Measurements from ENCODE around the gene SMIM10L1.

SMIM10L1 gene

DNA sequence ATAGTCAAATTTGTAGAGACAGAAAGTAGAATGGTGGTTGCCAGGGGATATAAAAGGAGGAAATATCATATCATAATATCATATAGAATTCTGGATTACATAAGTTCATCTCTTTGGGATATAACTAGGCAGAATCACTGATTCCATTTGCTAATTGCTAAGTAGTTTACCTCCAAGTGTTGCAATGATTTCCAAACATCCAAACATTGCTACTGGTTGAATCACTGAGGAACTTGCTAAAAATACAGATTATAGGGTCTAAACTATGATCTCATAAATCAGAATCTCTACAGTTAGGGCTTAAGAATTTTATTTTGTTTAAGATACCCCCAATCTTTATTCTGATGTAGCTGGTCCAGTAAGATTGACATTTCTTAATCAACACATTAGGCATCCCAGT is 31.8 kb downstream of the SMIM10L1 start:
- DNase-seq, result no peak

DNA sequence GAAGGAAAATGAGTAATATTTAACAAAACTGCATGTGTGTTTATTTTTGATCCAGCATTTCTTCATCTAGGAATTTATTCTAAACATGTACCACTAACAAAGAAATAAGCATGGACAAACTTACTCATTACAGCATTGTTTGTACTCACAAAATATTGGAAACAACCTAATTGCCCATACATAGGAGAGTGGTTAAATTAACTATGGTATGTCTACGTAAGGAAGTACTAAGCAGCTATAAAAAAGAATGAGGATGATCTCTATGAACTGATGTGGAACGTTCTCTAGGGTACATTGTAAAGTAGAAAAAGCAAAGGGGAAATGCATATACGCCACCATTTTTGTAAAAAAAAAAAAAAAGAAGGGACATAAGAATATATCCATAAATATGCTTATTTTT is 33.2 kb downstream of the SMIM10L1 start:
- no peak for DNase-seq

DNA sequence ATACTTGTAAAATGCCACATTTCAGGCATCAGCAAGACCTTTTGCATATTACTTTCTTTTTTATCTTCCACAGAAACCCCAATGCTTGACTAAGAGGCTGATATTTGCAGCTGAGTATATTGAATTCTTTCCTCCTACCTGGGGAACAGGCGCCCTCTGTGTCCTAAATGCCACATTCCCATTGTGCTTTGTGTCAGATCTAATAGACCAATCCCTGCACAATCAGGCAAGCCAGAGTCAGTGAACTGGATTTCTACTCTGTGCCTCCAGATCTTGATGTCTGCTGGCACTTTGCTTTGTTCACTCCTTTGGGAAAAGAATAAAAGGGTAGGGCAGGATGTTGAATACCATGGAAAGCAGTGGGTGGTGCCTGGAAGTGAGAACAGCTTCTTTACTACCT is 38.1 kb downstream of the SMIM10L1 start:
- no peak for DNase-seq
